Prostate gland (tissue), 2 donors: ENCODE measurements around the gene B3GNT9. TPM values are rescaled to one million over a fixed set of nuclear protein-coding genes. Genes with fewer than 3 reads are reported as not detected.

Experiments
- DNase-seq: peaks from one replicate; pipeline ENCODE4 v3.0.0-alpha.2; 2019; ENCODE audit warnings: low spot score
- H3K27ac ChIP-seq, 2 donors: fragments of 200-600 bp; sonication (generic); 2 replicates each; pipeline ENCODE4 v1.5.1; 2017 to 2019
- H3K27me3 ChIP-seq: fragments of 200-600 bp; sonication (generic); replicated peaks from 2 replicates; pipeline ENCODE4 v1.5.1; 2019; ENCODE audit not compliant: insufficient read depth
- H3K36me3 ChIP-seq, 2 donors: fragments of 200-600 bp; sonication (generic); 1 replicate in 1 of 2; 2 replicates in 1 of 2; pipeline versions ENCODE4 v1.5.1 to v1.8.1; 2017 to 2019
- H3K4me1 ChIP-seq: fragments of 200-600 bp; sonication (generic); replicated peaks from 2 replicates; pipeline ENCODE4 v1.5.1; 2019
- H3K4me3 ChIP-seq, 2 donors: fragments of 200-600 bp; sonication (generic); 2 replicates each; pipeline ENCODE4 v1.5.1; 2017 to 2019
- H3K9me3 ChIP-seq: fragments of 200-600 bp; sonication (generic); 2 replicates; pipeline ENCODE4 v1.5.1; 2017
- CTCF ChIP-seq, 4 experiments: fragments of 200-600 bp in 2 of 4; fragments of 450-650 bp in 2 of 4; sonication (generic) in 2 of 4; IDR thresholded peaks; 1 replicate in 3 of 4; 2 replicates in 1 of 4; pipeline ENCODE4 v1.5.1; 2016 to 2019; ENCODE audit warnings: antibody characterized with exemption in 4 of 4, mild to moderate bottlenecking in 2 of 4, moderate library complexity in 2 of 4
- POLR2A ChIP-seq: fragments of 450-650 bp; IDR thresholded peaks from one replicate; pipeline ENCODE4 v1.6.1; 2016; ENCODE audit warnings: antibody characterized with exemption, mild to moderate bottlenecking
- POLR2AphosphoS5 ChIP-seq: sonication (generic); formaldehyde crosslinking; IDR thresholded peaks from one replicate; pipeline ENCODE4 v1.6.1; 2017; ENCODE audit warnings: antibody characterized with exemption
- WGBS: methylation state at CpG from one replicate; pipeline ENCODE4 v1.1.5; 2018; 5-methylcytosine and 5-hydroxymethylcytosine counted together
- intact Hi-C: fragments of 100-400 bp; cut with DNase I; formaldehyde crosslinking; loops from one replicate; pipeline ENCODE4 v1.14.2; 2022
- total RNA-seq, 2 donors: library from RNA; depleted of rRNA; stranded (reverse); fragments of >200 nt; gene quantifications; one replicate each; pipeline ENCODE4 v1.1.0, GENCODE V29; 2016

Gene B3GNT9
- total RNA-seq, 2 donors from 2014 or later, result 32.1 to 37.3 TPM

GRCh38 chr16:67109407-67110135 lies 41.2 kb downstream of the B3GNT9 start, which contains the start of gene PHAF1:
PHAF1 (plus strand) TSS chr16:67109941; CDS start chr16:67110176, 235 bp downstream.
- peak in 2 of 4 experiments; percentile 26 to 28 for TF ChIP-seq CTCF (IDR thresholded peaks at IDR 0.05)
- peak; percentile 95 for TF ChIP-seq POLR2AphosphoS5
- peak; percentile 93 for TF ChIP-seq POLR2A
- 2% methylated on average over 48 of the region's 63 CpGs for WGBS
- H3K36me3 ChIP-seq, result no peaks in the 10 kb centered on the region
- no peaks in the 10 kb centered on the region for H3K9me3 ChIP-seq
- peak within 1 kb of the TSS; percentile 85 to 99 for H3K4me3 ChIP-seq
- intact Hi-C loops, result loop anchor here (5.0 kb wide), 1 partner anchor 38 kb away; no protein-coding TSS in a partner anchor
- peak; percentile 95 for DNase-seq
- H3K27ac ChIP-seq, result peak within 1 kb of the TSS; percentile 73 to 89
- H3K27me3 ChIP-seq, result no peaks in the 10 kb centered on the region
- H3K4me1 ChIP-seq, result peaks cover 5% of the 10 kb centered on the region

- peak overlapping the region; percentile 85 to 99 for H3K4me3 ChIP-seq
- peak; percentile 8 for DNase-seq
- H3K4me1 ChIP-seq, result peaks cover 5% of the 10 kb centered on the region
- H3K27ac ChIP-seq, result peak overlapping the region; percentile 73 to 89
- H3K36me3 ChIP-seq, result no peaks in the 10 kb centered on the region
- intact Hi-C loops, result no loop called here
- H3K27me3 ChIP-seq, result no peaks in the 10 kb centered on the region
- WGBS, result 66% methylated on average over 18 of the region's 18 CpGs
- H3K9me3 ChIP-seq, result no peaks in the 10 kb centered on the region
- no peak for TF ChIP-seq POLR2AphosphoS5
- no peak for TF ChIP-seq CTCF (IDR thresholded peaks at IDR 0.05)
- TF ChIP-seq POLR2A, result no peak
Observed at GRCh38 chr16:67108931-67109406, 41.8 kb downstream of the B3GNT9 start.

GRCh38 chr16:67108489-67108888 lies 42.3 kb downstream of the B3GNT9 start:
- Histone ChIP-seq H3K4me1 (peaks cover 5% of the 10 kb centered on the region), H3K27ac (no peak overlapping the region), H3K27me3 (no peaks in the 10 kb centered on the region), H3K4me3 (no peak overlapping the region), H3K9me3 (no peaks in the 10 kb centered on the region), H3K36me3 (no peaks in the 10 kb centered on the region)
- DNase-seq, result no peak
- intact Hi-C loops, result no loop called here
- 96% methylated on average over 6 of the region's 6 CpGs for WGBS
- TF ChIP-seq POLR2AphosphoS5 (no peak), POLR2A (no peak), CTCF (IDR thresholded peaks at IDR 0.05) (no peak)

- intact Hi-C loops, result no loop called here
- no peaks in the 10 kb centered on the region for H3K36me3 ChIP-seq
- no peaks in the 10 kb centered on the region for H3K9me3 ChIP-seq
- no peak for DNase-seq
- H3K4me1 ChIP-seq, result no peaks in the 10 kb centered on the region
- TF ChIP-seq POLR2AphosphoS5, result peak; percentile 16
- TF ChIP-seq CTCF (IDR thresholded peaks at IDR 0.05), result no peak
- no peak for TF ChIP-seq POLR2A
- H3K27ac ChIP-seq, result peak overlapping the region in 1 of 2 donors; percentile 50
- no peaks in the 10 kb centered on the region for H3K27me3 ChIP-seq
- H3K4me3 ChIP-seq, result no peak overlapping the region
- WGBS, result 43% methylated on average over 5 of the region's 5 CpGs
Observed at GRCh38 chr16:67105881-67106280, 44.9 kb downstream of the B3GNT9 start.

- DNase-seq, result no peak
- WGBS, result 87% methylated on average over 2 of the region's 2 CpGs
- Histone ChIP-seq H3K4me3 (no peak overlapping the region), H3K36me3 (no peaks in the 10 kb centered on the region), H3K9me3 (no peaks in the 10 kb centered on the region), H3K27ac (peak overlapping the region in 1 of 2 donors; percentile 50), H3K27me3 (no peaks in the 10 kb centered on the region), H3K4me1 (no peaks in the 10 kb centered on the region)
- TF ChIP-seq POLR2A, result no peak
- TF ChIP-seq CTCF (IDR thresholded peaks at IDR 0.05), result no peak
- TF ChIP-seq POLR2AphosphoS5, result no peak
- intact Hi-C loops, result no loop called here
Observed at GRCh38 chr16:67105246-67105645, 45.6 kb downstream of the B3GNT9 start.
